ENCODE measurements around the gene LRRC4C.
"Not testable (repeated sequence)": the region's sequence is repeated elsewhere in the genome, so short reads cannot be mapped to it uniquely, and the experiment has no call there.

LRRC4C gene

GRCh38 chr11:41003339-41004282 lies 455.8 kb downstream of the LRRC4C start:
- DNase-seq = no peak

- DNase-seq = no peak
These were observed 460.5 kb downstream of the LRRC4C start for GRCh38 chr11:40998920-40999319.

DNA sequence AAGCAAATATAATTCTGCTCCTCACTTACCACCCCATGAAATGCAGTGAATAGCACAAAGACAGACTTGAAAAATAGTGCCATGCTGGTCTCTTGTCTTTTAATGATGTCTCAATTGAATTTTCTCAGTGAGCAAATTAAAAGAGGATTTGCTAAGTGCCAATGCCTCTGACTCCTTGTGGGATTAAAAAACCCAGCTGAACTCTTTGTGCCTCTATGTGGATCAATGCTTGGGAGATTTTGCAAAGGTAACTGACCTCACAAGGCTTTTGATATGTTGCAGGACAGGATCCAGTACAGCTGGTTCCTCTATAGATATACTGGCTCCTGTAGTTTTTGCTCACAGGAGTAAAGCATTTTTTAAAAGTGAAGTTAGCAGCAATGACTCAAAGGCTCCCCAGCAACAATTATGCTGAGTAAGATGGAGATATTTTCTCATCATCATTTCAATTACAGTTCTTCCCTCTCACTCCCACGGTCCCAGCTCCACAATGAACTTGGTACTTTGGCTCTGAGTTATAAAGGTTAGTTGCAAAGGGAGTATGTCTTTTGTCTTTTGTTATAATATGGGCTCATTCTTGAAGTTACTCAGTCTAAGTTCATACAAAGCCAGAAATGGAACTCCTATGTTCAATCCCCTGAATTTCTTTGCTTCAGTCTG lies 471.5 kb downstream of the LRRC4C start:
- no peak for DNase-seq

DNA sequence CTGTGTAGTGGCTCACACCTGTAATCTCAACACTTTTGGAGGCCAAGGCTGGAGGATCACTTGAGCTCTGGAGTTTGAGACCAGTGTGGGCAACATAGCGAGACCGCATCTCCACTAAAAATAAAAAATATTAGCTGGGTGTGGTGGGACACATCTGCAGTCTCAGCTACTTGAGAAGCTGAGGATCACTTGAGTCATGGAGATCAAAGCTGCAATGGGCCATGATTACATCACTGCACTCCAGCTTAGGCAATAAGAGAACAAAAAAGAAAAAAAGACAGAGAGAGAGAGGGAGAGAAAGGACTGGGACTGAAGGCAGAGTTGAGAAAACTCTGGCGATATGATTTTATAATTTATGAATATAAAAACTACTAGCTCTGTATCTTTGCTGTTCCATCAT lies 473.1 kb downstream of the LRRC4C start:
- no peak for DNase-seq

DNA sequence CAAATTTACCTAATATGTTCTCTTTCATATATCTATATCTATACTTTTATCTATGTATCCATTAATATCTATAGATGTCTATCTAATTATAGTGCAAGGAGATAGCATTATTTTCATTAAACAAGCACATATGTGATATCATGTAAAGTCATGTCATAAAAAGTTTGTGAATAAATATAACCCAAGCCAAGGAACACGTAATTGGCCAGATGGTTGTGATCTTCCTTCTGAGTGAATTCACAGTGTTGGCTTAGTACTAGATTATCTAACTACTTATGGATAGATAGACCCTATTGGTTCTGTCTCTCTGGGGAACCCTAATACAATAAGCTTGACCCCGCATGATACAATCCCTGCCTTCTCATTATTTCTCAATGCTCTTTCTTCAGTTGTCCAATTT lies 484.4 kb downstream of the LRRC4C start:
- DNase-seq = no peak

GRCh38 chr11:40974186-40974795 lies 485.2 kb downstream of the LRRC4C start:
- no peak for DNase-seq

GRCh38 chr11:40958707-40959106 lies 500.7 kb downstream of the LRRC4C start:
- no peak for DNase-seq

DNA sequence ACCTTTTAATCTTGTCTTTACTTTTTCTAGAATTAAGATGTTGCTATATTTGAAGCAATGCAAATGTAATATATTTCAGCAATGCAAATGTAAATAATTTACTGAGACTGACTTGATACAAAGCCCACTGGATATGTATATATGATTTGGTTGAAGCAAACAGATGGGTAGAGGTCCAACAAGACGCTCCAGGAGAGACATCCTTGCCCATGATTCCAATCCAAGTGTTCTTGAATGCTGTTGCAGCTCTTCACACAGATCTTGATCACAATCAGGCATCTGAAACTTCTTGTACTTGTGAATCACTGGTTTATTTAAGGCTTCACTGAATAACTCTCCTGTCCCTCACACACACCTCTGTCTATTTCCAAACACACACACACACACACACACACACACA lies 507.0 kb downstream of the LRRC4C start:
- DNase-seq = no peak

GRCh38 chr11:40938002-40938401 lies 521.5 kb downstream of the LRRC4C start:
- no peak for DNase-seq

DNA sequence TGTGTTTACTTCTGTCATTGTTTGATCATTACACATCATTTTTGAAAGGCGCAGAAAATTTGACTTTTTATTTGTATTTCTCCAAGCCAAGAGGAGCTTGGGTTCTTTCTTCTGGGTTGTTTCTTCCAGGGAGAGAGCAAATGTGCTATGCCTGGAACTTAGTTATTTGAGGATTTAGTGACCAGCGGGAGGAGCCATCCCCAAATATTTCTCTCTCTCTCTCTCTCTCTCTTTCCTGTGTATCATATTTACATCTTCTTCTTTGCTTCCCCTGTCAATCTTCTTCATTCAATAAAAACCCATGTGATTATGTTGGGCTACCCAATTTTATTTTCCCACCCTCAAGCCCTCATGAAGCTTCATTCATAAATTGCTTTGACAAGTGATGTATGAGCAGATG lies 534.5 kb downstream of the LRRC4C start:
- no peak for DNase-seq

GRCh38 chr11:40921246-40921645 lies 538.2 kb downstream of the LRRC4C start:
- DNase-seq = no peak

DNA sequence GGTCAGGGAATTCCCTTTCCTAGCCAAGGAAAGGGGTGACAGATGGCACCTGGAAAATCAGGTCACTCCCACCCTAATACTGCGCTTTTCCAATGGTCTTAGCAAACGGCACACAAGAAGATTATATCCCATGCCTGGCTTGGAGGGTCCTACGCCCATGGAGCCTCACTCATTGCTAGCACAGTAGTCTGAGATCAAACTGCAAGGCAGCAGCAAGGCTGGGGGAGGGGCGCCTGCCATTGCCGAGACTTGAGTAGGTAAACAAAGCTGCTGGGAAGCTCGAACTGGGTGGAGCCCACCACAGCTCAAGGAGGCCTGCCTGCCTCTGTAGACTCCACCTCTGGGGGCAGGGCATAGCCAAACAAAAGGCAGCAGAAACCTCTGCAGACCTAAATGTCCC lies 548.7 kb downstream of the LRRC4C start:
- DNase-seq = not testable (repeated sequence)

DNA sequence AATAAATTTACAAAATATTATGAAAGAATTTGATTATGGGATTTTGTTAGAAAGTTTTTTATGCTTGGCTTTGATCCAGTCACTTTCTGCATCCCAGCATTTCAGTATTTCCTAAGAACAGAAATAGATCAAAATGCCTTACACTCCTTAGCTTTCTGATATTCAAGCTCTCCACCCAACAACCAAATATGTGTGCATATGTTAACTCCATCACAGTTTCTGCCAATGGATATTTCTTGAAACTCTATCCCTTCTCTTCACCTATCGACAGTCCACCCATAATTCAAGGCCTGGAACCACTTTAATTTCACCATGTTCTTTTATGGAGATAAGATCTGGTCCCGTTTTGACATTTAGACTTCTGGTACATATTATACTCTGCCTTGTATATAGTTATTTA lies 565.0 kb downstream of the LRRC4C start:
- no peak for DNase-seq

DNA sequence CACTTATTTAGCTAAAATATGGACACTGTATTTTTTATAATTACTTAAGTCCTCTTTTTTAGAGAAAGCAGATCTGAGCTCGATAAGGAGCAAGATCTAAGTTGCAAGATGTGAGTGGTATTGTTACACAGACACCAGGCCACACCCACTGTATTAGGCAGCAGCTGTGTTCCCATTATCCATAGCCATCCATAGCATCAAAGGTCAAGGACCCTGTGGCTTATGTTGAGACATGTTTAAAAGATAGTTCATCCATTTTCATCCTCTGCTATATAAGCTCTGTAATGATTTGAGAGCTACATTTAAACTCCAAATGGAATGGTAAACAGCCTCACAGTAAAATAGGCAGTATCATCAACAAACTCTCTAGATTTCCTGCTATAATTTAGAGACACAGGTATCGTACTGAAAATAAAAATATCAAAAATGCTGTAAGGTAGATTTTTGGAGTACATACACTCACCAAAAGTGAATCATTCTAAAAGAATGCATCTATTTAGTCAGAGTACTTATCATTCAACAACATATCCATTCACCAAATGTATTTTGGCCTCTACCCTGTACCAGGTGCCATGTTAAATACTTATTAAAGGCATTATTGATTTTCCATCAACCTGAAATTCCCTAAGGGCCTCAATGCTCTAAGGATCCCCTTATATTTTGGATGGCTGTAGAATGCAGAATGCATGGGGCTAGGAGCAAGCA lies 574.0 kb downstream of the LRRC4C start:
- no peak for DNase-seq

DNA sequence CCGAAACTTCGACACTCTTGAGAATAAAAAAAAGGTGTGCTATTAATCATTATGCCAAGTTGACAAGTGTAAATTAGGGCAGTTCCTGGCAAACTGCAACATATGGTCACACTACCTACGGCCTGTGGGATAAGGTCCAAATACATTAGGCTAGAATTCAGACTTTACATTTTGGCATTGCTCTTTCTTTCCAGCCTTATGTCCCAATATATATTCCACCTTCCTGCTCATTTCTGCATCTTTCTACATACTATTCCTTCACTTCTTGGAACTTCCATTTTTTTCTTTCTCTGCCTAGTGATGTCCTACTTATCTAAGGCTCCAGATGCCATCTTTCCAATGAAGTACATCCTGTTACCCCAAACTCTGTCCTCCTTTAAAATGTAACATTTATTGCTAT lies 577.2 kb downstream of the LRRC4C start:
- DNase-seq = no peak

GRCh38 chr11:40879911-40880310 lies 579.5 kb downstream of the LRRC4C start:
- DNase-seq = no peak

DNA sequence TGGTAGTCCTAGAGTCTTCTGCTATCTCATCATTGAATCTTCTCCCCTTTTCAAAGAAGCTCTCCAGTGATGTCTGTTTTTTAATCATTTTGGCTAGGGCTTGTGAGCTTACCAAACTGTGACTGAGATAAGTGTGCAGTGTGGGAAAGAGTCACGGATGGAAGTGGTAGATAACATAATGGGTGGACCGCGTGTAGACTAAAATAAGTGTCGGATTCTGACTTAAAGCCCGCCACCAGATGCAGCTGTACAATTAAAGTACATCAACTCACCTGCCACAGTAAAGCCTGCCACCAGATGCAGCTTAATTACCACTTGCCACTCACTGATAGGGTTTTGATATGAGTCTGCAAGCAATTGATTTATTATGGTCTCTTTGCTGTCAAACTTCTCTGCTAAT lies 581.5 kb downstream of the LRRC4C start:
- DNase-seq = no peak

GRCh38 chr11:40877256-40877655 lies 582.2 kb downstream of the LRRC4C start:
- no peak for DNase-seq

DNA sequence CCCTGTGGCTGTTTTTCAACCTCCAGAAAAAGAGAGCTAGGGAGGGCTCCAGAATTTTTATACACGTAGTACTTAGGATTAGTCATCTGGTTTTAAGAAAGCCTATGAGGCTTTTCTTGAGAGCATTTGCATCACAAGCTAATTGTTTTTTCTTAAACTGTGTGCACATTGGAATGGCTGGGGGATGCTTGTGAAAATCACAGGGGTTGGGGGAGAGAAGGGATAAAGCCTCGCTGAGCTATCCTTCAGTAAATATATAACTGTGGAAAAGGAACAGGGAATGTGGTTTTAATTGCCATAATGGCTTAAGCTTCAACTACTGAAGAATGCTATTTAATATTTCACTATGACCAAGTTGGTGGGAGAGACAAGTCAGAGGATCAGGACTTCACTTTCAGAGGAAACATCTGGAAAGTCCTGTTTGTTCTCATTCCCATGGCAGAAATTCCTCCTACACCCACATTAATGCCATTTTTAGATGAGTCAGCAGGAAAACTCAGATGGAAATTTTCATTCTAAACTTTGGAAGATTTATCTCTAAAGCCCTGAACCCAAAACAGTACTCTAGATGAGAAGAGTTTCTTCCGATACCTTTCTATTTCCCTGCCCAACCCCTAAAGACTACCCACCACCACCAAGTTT lies 591.3 kb downstream of the LRRC4C start:
- no peak for DNase-seq

DNA sequence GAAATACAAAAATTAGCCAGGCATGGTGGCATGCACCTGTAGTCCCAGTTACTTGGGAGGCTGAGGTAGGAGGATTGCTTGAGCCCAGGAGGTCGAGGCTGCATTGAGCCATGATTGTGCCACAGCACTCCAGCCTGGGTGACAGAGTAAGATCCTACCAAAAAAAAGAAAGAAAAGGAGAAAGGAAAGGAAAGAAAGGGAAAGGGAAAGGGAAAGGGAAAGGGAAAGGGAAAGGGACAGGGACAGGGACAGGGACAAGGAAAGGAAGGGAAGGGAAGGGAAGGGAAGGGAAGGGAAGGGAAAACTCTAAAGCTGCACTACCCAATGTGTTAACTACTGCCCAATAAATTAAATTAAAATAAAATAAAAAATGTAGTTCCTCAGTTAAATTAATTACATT lies 601.7 kb downstream of the LRRC4C start:
- not testable (repeated sequence) for DNase-seq

GRCh38 chr11:40842750-40843339 lies 616.6 kb downstream of the LRRC4C start:
- no peak for DNase-seq

DNA sequence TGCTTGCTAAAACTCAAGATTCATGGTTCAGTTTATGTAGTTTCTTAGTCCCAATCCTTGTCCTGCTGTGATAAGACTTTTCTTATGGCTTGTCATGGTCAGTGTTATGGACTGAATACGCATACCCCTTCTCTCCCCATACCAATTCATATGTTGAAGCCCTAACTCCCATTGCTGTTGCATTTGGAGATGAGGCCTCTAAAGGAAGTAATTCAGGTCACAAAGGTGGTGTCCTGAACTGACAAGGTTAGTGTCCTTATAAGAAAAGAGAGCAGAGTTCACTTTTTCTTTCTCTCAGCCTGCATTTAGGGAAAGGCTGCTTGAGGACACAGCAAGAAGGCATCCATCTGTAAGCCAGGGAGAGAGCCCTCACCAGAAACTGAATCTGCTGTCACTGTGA lies 618.2 kb downstream of the LRRC4C start:
- no peak for DNase-seq

Data from MV-4-11 (cell line).